T follicular helper cell (primary cell): ENCODE results near the gene CEP104.

Source experiments
- DNase-seq: peaks from one replicate; pipeline ENCODE4 v3.0.0-alpha.2; 2020; ENCODE audit warnings: low read depth

Gene CEP104

GRCh38 chr1:3762873-3763228 is 94.2 kb downstream of the CEP104 start:
- DNase-seq: no peak

GRCh38 chr1:3762151-3762872 is 94.7 kb downstream of the CEP104 start:
- DNase-seq: no peak
